Measurements from ENCODE around the gene PRAMEF13.
"Not testable (repeated sequence)": the region's sequence is repeated elsewhere in the genome, so short reads cannot be mapped to it uniquely, and the experiment has no call there.

GRCh38 chr1:13230601-13231000 is 29.4 kb upstream of the PRAMEF13 start:
- TF ChIP-seq MAX (IDR thresholded peaks at IDR 0.05); ZFX (IDR thresholded peaks at IDR 0.05); EZH2 (IDR thresholded peaks at IDR 0.05); POLR2AphosphoS5 (IDR thresholded peaks at IDR 0.05; ENCODE audit: low read depth, low read length): not testable (repeated sequence)

All from HCT116 (cell line).